HepG2 (cell line): ENCODE data around the gene SPSB1. TPM values are rescaled to one million over a fixed set of nuclear protein-coding genes. Genes with fewer than 3 reads are reported as not detected.

Experiments used
- FOXP1 ChIP-seq, 2 experiments: fragments of 450-650 bp in 1 of 2; IDR thresholded peaks; 2 replicates each; pipeline ENCODE4 v1.6.1; 2017 to 2018; ENCODE audit warnings: antibody characterized with exemption in 1 of 2
- HOXD1 ChIP-seq: sonication (generic); formaldehyde crosslinking; IDR thresholded peaks from 2 replicates; pipeline ENCODE4 v1.5.0; 2020; ENCODE audit warnings: missing genetic modification reagents
- RAD21 ChIP-seq: fragments of 450-650 bp; formaldehyde crosslinking; IDR thresholded peaks from 2 replicates; pipeline ENCODE4 v1.5.0; 2020; ENCODE audit warnings: mild to moderate bottlenecking
- ZNF124 ChIP-seq: sonication (generic); formaldehyde crosslinking; IDR thresholded peaks from 2 replicates; pipeline ENCODE4 v1.4.0; 2020; ENCODE audit warnings: missing genetic modification reagents
- ZNF737 ChIP-seq: sonication (generic); formaldehyde crosslinking; IDR thresholded peaks from 2 replicates; pipeline ENCODE4 v1.5.0; 2020; ENCODE audit warnings: missing genetic modification reagents, mild to moderate bottlenecking, borderline replicate concordance
- polyA plus RNA-seq, 8 experiments: library from polyadenylated mRNA; depleted of rRNA in 3 of 8; stranded (reverse) in 7 of 8; unstranded in 1 of 8; fragments of >200 nt; fragmentation: Illumina TruSeq in 4 of 8; extraction: Trizol in 4 of 8; gene quantifications; 2 replicates each; pipeline versions ENCODE4 v1.2.1 to v1.2.3, GENCODE V29; 2011 to 2016; ENCODE audit warnings: low read depth in 4 of 8, missing spikeins in 1 of 8, mixed read lengths in 1 of 8; ENCODE audit not compliant: insufficient read depth in 1 of 8
- total RNA-seq, 5 experiments: library from RNA; depleted of rRNA; stranded (reverse); fragments of >200 nt; fragmentation: Illumina TruSeq; extraction: Trizol; gene quantifications; 2 replicates each; pipeline ENCODE4 v1.2.3, GENCODE V29; 2016; ENCODE audit warnings: low read depth in 1 of 5
- TF ChIP-seq, protein P1 (sequence below), 2 experiments: fragments of 450-650 bp in 1 of 2; sonication (generic) in 1 of 2; formaldehyde crosslinking in 1 of 2; IDR thresholded peaks; 2 replicates each; pipeline versions ENCODE4 v1.6.1 to v1.8.0; 2016 to 2022; ENCODE audit warnings: antibody characterized with exemption in 1 of 2, mild to moderate bottlenecking in 1 of 2, missing genetic modification reagents in 1 of 2
- TF ChIP-seq, protein P2 (sequence below): sonication (generic); formaldehyde crosslinking; IDR thresholded peaks from 2 replicates; pipeline ENCODE4 v1.8.0; 2022; ENCODE audit warnings: missing genetic modification reagents, mild to moderate bottlenecking, inconsistent platforms, borderline replicate concordance
- TF ChIP-seq, protein P3 (sequence below): sonication (generic); formaldehyde crosslinking; IDR thresholded peaks from 2 replicates; pipeline ENCODE4 v1.4.0; 2020; ENCODE audit warnings: missing genetic modification reagents

Gene SPSB1
- total and polyA plus RNA-seq, 2 of the 13 experiments (the other 11 are each of a cell fraction or from before 2014, with no cell fraction given): 5.0 to 8.0 TPM

DNA sequence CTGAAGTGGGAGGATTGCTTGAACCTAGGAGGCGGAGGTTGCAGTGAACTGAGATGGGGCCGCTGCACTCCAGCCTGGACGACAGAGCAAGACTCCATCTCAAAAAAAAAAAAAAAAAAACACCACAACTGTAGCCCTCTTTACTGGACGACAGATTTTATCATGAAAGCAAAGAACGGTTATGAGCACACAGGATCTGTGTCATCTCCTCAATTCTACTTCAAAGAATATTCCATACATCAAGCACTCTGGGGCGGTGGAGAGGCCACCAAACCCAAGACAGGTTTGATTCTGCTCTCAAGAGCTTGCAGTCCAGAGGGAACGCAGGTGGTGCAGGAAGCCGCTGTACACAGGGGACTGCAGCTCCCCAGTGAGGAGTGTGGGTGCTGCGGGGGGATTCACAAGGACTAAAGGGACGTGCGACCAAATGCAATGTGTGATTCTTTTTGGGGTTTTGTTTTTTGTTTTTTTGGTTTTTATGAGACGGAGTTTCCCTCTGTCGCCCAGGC lies 110.1 kb downstream of the SPSB1 start (continued):
- TF ChIP-seq, protein P1, sequence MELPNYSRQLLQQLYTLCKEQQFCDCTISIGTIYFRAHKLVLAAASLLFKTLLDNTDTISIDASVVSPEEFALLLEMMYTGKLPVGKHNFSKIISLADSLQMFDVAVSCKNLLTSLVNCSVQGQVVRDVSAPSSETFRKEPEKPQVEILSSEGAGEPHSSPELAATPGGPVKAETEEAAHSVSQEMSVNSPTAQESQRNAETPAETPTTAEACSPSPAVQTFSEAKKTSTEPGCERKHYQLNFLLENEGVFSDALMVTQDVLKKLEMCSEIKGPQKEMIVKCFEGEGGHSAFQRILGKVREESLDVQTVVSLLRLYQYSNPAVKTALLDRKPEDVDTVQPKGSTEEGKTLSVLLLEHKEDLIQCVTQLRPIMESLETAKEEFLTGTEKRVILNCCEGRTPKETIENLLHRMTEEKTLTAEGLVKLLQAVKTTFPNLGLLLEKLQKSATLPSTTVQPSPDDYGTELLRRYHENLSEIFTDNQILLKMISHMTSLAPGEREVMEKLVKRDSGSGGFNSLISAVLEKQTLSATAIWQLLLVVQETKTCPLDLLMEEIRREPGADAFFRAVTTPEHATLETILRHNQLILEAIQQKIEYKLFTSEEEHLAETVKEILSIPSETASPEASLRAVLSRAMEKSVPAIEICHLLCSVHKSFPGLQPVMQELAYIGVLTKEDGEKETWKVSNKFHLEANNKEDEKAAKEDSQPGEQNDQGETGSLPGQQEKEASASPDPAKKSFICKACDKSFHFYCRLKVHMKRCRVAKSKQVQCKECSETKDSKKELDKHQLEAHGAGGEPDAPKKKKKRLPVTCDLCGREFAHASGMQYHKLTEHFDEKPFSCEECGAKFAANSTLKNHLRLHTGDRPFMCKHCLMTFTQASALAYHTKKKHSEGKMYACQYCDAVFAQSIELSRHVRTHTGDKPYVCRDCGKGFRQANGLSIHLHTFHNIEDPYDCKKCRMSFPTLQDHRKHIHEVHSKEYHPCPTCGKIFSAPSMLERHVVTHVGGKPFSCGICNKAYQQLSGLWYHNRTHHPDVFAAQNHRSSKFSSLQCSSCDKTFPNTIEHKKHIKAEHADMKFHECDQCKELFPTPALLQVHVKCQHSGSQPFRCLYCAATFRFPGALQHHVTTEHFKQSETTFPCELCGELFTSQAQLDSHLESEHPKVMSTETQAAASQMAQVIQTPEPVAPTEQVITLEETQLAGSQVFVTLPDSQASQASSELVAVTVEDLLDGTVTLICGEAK (IDR thresholded peaks at IDR 0.05): no peak
- TF ChIP-seq, protein P1 (CRISPR knock-in tag; IDR thresholded peaks at IDR 0.05): no peak
- TF ChIP-seq, protein P2, sequence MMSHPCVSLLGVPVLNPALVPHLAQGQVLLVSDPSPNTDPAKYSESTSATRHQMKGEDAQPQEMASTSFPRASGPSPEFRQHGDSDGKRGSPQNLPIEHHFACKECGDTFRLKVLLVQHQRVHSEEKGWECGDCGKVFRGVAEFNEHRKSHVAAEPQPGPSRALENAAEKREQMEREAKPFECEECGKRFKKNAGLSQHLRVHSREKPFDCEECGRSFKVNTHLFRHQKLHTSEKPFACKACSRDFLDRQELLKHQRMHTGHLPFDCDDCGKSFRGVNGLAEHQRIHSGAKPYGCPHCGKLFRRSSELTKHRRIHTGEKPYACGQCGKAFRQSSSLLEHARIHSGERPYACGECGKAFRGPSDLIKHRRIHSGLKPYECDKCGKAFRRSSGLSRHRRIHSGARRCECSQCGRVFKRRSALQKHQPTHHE: no peak
- no peak for TF ChIP-seq RAD21 (CRISPR knock-in tag)
- TF ChIP-seq ZNF124 (CRISPR knock-in tag): no peak
- no peak for TF ChIP-seq HOXD1
- TF ChIP-seq, protein P3, sequence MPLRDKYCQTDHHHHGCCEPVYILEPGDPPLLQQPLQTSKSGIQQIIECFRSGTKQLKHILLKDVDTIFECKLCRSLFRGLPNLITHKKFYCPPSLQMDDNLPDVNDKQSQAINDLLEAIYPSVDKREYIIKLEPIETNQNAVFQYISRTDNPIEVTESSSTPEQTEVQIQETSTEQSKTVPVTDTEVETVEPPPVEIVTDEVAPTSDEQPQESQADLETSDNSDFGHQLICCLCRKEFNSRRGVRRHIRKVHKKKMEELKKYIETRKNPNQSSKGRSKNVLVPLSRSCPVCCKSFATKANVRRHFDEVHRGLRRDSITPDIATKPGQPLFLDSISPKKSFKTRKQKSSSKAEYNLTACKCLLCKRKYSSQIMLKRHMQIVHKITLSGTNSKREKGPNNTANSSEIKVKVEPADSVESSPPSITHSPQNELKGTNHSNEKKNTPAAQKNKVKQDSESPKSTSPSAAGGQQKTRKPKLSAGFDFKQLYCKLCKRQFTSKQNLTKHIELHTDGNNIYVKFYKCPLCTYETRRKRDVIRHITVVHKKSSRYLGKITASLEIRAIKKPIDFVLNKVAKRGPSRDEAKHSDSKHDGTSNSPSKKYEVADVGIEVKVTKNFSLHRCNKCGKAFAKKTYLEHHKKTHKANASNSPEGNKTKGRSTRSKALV: no peak
- no peak for TF ChIP-seq FOXP1 (IDR thresholded peaks at IDR 0.05)
- TF ChIP-seq FOXP1 (CRISPR knock-in tag; IDR thresholded peaks at IDR 0.05): no peak
- TF ChIP-seq ZNF737: no peak
- TF ChIP-seq, all 625 proteins: peak for 0
